DOHH2 (cell line): Measurements from ENCODE around the gene OPALIN.

Experiments used
- H3F3A ChIP-seq: fragments of 200-600 bp; sonication (generic), shearing (Covaris generic); 2 replicates; pipeline ENCODE4 v1.6.0; 2016; ENCODE audit warnings: antibody characterized with exemption, mild to moderate bottlenecking; ENCODE audit not compliant: control insufficient read depth, insufficient read depth
- H3K27ac ChIP-seq: fragments of 200-600 bp; sonication (generic); 2 replicates; pipeline ENCODE4 v1.5.1; 2014; ENCODE audit warnings: low read depth, mild to moderate bottlenecking, low read length, moderate library complexity
- H3K27me3 ChIP-seq: fragments of 200-600 bp; sonication (generic); 2 replicates; pipeline ENCODE4 v1.6.1; 2014; ENCODE audit warnings: mild to moderate bottlenecking, low read length, mixed read lengths; ENCODE audit not compliant: control insufficient read depth
- H3K36me3 ChIP-seq: fragments of 200-600 bp; sonication (generic); 2 replicates; pipeline ENCODE4 v1.6.1; 2014; ENCODE audit warnings: mild to moderate bottlenecking, low read length, moderate library complexity, mixed read lengths; ENCODE audit not compliant: control insufficient read depth
- H3K4me1 ChIP-seq: fragments of 200-600 bp; sonication (generic); 2 replicates; pipeline ENCODE4 v1.6.1; 2014; ENCODE audit warnings: mild to moderate bottlenecking, low read length, mixed read lengths; ENCODE audit not compliant: control insufficient read depth
- H3K4me2 ChIP-seq: fragments of 200-600 bp; sonication (generic); 2 replicates; pipeline ENCODE4 v1.6.0; 2014; ENCODE audit warnings: mild to moderate bottlenecking, low read length, moderate library complexity
- H3K4me3 ChIP-seq: fragments of 200-600 bp; sonication (generic); 2 replicates; pipeline ENCODE4 v1.5.1; 2014; ENCODE audit warnings: mild to moderate bottlenecking, low read length, mixed read lengths
- H3K79me2 ChIP-seq: fragments of 200-600 bp; sonication (generic); 2 replicates; pipeline ENCODE4 v1.6.1; 2014; ENCODE audit warnings: mild to moderate bottlenecking, low read length, mixed read lengths; ENCODE audit not compliant: control insufficient read depth
- H3K9me2 ChIP-seq: fragments of 200-600 bp; sonication (generic); replicated peaks from 2 replicates; pipeline ENCODE4 v1.6.1; 2014; ENCODE audit warnings: mild to moderate bottlenecking, low read length, mixed read lengths; ENCODE audit not compliant: control insufficient read depth
- H3K9me3 ChIP-seq: fragments of 200-600 bp; sonication (generic); 2 replicates; pipeline ENCODE4 v1.6.1; 2014; ENCODE audit warnings: antibody characterized with exemption, low read length, mixed read lengths; ENCODE audit not compliant: control insufficient read depth, insufficient read depth
- H4K20me1 ChIP-seq: fragments of 200-600 bp; sonication (generic); 2 replicates; pipeline ENCODE4 v1.6.0; 2014; ENCODE audit warnings: low read depth, mild to moderate bottlenecking, antibody characterized with exemption, low read length, moderate library complexity; ENCODE audit not compliant: control insufficient read depth, insufficient read depth
- CTCF ChIP-seq: fragments of 200-600 bp; sonication (generic); IDR thresholded peaks from one replicate; pipeline ENCODE4 v1.5.1; 2014; ENCODE audit warnings: antibody characterized with exemption, mild to moderate bottlenecking, low read depth, low read length; ENCODE audit not compliant: poor library complexity, severe bottlenecking
- EZH2phosphoT487 ChIP-seq: fragments of 200-600 bp; sonication (generic); IDR thresholded peaks from 2 replicates; pipeline ENCODE4 v1.6.1; 2017; ENCODE audit warnings: borderline replicate concordance, mild to moderate bottlenecking, antibody characterized with exemption, low read length, moderate library complexity, mixed read lengths

Gene OPALIN

GRCh38 chr10:96384506-96384905 lies 25.7 kb upstream of the OPALIN start:
- TF ChIP-seq CTCF (no peak), EZH2phosphoT487 (no peak)
- Histone ChIP-seq H3K9me3 (no peaks in the 10 kb centered on the region), H3F3A (no peaks in the 10 kb centered on the region), H3K27ac (no peak overlapping the region), H4K20me1 (no peaks in the 10 kb centered on the region), H3K4me1 (no peaks in the 10 kb centered on the region), H3K9me2 (no peaks in the 10 kb centered on the region), H3K79me2 (no peaks in the 10 kb centered on the region), H3K4me2 (no peak overlapping the region), H3K36me3 (no peaks in the 10 kb centered on the region), H3K4me3 (no peak overlapping the region), H3K27me3 (peaks cover 11% of the 10 kb centered on the region; the same call in 1 of the 2 replicates)

- H3K27me3 ChIP-seq = peaks cover 16% of the 10 kb centered on the region
- no peaks in the 10 kb centered on the region for H3F3A ChIP-seq
- no peak overlapping the region for H3K4me3 ChIP-seq
- H3K9me3 ChIP-seq = no peaks in the 10 kb centered on the region
- no peaks in the 10 kb centered on the region for H3K9me2 ChIP-seq
- no peak overlapping the region for H3K27ac ChIP-seq
- H3K79me2 ChIP-seq = no peaks in the 10 kb centered on the region
- H4K20me1 ChIP-seq = no peaks in the 10 kb centered on the region
- peaks cover under 1% of the 10 kb centered on the region; the same call in 1 of the 2 replicates for H3K4me1 ChIP-seq
- no peak overlapping the region for H3K4me2 ChIP-seq
- TF ChIP-seq CTCF = no peak
- no peak for TF ChIP-seq EZH2phosphoT487
- no peaks in the 10 kb centered on the region for H3K36me3 ChIP-seq
These were observed 22.0 kb upstream of the OPALIN start for GRCh38 chr10:96380821-96381220.

- Histone ChIP-seq H3K4me2 (no peak overlapping the region), H3K27me3 (peaks cover 21% of the 10 kb centered on the region), H3K36me3 (no peaks in the 10 kb centered on the region), H3K4me3 (no peak overlapping the region), H3K9me2 (no peaks in the 10 kb centered on the region), H3K4me1 (peaks cover 10% of the 10 kb centered on the region), H3K79me2 (no peaks in the 10 kb centered on the region), H4K20me1 (no peaks in the 10 kb centered on the region), H3K9me3 (no peaks in the 10 kb centered on the region), H3F3A (no peaks in the 10 kb centered on the region), H3K27ac (no peak overlapping the region)
- TF ChIP-seq CTCF (no peak), EZH2phosphoT487 (no peak)
These were observed 21.0 kb upstream of the OPALIN start for GRCh38 chr10:96379758-96380157.

GRCh38 chr10:96378741-96379140 lies 19.9 kb upstream of the OPALIN start:
- Histone ChIP-seq H3K27me3 (peaks cover 30% of the 10 kb centered on the region), H4K20me1 (no peaks in the 10 kb centered on the region), H3F3A (no peaks in the 10 kb centered on the region), H3K27ac (no peak overlapping the region), H3K9me2 (no peaks in the 10 kb centered on the region), H3K4me1 (peaks cover 13% of the 10 kb centered on the region), H3K9me3 (no peaks in the 10 kb centered on the region), H3K4me3 (no peak overlapping the region), H3K4me2 (no peak overlapping the region), H3K36me3 (no peaks in the 10 kb centered on the region), H3K79me2 (no peaks in the 10 kb centered on the region)
- no peak for TF ChIP-seq CTCF
- no peak for TF ChIP-seq EZH2phosphoT487
